GOT3 (cell line): ENCODE measurements around the gene UPP1.

Experiments
- DNase-seq: peaks from one replicate; lab custom pipeline; 2025; ENCODE audit warnings: mixed read lengths; lab: John Stamatoyannopoulos, UW

UPP1 gene

DNA sequence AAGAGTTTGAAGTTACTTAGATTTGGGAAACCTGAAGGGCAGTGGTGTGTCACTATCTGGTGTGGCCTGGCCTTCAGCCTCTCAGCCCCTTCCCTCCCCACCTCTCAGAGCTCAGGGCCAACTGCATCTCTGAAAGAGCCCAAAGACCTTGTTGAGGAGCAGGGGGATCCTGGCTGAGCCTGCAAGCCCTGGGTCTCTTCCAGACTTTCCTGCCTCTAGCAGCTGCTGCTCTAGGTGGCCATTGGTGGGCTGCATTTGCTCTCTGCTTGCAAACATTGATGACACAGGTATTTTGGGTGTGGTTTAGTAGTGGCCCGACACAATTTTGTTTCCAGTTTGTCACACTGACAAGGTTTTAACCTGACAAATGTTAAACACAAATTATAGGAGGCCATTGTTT is 3.1 kb upstream of the UPP1 start:
- no peak for DNase-seq

DNA sequence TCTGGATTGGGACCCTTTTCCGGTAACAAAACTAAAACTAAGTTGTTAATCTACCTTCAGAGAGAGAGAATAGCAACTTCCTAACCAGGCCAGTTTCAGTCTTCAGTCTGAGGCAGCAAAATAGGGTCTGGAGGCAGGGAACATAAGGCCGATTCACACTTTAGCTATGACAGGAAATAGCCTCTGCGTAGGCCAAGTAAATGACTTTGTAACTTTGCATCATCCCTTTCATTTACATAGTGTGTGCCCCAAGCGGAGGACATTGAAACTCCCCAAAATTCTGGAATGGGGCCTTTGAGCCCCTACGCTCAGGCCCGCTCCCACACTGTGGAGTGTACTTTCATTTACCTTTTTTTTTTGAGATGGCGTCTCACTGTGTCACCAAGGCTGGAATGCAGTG is 1.7 kb upstream of the UPP1 start:
- no peak for DNase-seq

DNA sequence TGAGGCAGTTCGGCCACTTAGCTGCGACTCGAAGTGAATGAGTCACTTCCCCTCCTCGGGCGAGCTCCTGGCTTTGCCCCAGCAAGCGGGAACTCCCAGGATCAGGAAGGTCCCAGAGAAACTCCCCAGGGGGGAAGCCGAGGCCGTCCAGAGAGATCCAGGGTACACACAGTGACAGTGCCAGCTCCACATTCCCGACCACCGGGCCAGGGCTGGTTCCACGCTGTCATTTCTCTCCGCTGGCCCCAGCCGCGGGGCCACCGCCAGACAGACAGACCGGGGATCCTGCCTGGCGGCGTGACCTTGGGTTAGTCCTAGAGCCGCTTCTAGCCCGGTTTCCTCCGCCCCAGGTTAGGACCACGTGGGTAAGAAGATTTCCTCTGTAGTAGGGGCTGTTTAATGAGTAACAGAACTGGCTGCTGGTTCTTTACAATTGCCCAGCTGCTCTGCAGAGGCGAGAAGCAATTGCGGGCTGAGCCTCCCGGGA is 463 bp upstream of the UPP1 start:
- peak; percentile 90 for DNase-seq

DNA sequence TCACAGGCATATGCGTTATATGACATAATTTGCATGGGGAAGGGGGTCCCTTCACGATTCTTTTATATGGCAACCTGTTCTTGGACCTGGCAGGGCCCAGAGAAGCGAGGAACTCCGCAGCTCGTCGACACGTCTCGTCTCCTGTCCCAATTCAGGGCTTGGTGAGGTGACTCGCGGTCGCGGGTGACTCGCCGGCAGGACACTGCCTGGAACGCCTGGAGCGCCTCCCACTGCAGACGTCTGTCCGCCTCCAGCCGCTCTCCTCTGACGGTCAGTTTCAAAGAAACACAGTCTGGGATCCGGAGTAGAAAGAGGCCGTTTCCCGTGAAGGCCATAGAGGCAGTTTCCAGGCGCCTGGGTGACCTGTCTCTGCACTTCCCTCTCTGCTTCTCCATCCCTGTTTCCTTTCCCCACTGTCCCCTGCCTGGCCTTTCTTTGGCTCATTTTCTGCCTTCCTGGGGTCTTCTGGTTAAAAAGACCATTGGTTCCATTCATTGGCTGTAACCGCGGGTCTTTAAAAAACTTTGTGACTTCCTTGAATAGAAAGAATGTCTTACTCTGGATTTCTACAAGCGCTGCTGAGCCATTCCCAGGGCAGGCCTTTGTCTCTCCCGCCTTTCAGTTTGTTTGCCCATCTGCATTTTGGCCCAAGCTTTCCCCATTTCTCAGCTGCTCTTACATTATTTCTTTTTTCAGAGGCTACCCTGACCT is 1.2 kb downstream of the UPP1 start:
- DNase-seq = no peak

DNA sequence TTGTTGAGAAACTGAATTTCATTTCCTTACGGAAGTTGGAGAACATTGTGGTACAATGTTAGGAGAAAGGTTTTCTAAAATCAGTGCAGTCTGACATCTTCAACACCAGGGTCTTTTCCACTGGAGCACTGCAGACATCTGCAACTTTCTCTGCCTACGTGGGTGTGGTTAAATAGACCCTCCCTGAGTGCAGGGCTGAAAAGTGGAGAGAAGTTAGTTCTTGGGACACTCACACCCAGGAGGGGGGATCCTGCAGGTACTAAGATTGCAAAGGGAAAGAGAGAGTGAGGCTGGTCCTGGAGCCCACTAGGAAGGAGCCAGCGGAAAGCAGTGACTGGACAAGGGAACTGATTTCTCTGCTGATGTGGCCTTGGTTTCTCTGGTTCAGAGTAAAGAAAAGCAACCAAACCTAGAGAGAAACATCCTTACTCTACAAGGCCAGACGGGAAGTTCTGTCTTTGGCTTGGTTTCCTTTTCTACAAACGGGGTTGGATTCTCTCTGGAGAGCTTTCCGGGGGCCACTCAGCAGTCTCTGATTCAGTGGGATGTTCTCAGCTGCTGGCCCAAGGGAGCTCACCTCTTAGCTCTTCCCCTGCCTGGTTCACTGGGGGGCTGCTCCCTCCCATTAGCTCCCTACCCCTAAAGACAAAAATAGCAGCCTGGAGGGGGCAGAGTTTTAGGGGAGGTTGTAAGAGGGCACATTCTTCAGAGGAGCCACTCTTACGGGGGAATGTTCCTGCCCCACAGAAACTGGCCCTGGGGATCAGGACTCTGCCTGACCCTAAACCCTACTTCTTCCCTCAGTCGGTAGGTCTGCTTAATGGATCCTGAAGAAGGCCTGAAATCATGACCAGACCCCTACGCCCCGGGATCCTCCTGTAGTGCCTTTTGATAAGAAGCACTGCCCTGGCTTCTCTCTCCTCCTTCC is 2.7 kb downstream of the UPP1 start:
- no peak for DNase-seq

DNA sequence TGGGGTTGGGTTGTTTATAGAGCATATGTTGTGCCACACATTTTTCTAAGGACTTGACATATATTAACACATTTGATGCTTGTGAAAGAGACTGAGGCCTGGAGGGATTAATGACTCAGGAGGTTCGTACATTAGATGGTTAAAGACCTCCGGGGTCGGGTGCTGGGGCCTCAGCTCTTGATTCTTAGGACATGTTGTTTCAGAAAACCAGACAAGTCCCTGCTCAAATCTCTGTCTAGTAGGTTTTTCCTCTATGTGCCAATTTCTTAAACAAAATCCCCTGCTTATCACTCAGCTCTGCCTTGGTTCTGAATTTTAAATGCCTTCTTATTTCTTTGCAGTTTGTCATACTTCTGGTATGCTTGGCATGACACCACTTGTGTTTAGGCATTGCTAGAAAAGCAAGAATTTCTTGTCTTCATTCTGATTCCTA is 5.8 kb downstream of the UPP1 start:
- DNase-seq = no peak

DNA sequence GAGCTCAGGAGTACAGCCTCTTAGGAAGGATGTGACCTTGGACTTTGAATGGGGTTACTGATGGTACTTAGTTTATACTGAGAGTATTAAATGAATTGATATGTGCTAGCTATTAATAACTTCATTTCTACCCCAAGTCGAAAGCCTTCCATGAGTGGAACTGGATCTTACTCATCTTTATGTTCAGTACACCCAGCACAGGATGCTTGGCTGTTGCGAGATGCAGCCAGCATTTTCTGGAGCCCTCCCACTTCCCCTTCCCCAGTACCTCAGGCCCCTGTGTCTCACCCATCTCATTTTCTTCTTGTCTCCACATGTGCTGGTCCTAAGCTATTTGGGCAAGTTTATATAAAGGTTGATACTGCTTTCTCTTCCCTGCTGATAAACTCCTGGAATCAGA is 7.2 kb downstream of the UPP1 start:
- no peak for DNase-seq

DNA sequence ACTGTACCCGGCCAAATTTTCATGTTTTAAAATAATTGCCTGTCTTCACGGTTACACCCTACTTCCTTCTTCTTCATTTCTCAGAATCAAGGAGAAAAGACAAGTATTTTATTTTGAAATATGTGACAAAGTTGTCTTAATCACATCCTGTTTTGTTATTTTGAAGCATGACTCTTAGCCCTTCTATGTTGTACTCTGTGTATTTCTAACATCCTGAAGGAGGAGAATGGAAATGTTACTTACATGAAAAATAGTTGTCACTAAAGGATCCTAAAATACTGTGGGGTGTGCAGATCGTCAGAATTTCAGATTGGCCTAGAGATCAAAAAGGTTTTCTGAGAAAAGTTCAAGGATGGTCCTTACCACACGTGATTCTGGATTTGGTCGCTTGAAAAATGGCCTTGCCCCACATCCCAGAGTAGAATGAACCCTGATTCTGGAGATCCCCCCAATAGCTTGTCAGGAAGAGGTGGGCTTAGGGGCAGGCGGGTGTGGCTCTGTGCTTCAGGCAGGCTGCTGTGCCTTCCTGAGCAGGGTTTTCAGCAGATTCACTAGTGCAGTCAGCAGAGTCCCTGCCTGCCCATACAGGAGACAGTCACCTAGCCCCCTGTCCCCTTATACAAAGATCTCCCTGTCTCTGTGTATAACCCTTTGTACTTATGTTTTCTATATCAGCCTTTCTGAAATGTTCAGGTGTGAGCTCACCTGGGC is 8.6 kb downstream of the UPP1 start:
- DNase-seq = no peak

DNA sequence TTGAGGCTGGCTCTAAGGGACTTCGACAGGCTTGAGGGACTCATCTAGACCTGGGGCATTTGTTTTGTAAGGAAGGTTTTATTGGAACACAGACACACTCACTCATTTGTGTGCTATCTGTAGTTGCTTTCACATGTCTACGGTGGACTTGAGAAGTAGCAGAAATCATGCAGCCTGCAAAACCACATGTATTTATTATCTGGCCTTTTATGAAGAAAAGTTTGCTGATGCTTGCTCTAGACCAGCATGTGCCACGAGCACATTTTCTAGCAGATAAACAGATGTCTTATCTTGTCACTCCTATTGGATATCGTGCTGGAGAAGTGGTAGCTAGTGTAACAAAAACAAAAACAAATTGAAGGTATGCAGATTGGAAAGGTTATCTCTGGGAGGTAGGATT is 9.8 kb downstream of the UPP1 start:
- no peak for DNase-seq

DNA sequence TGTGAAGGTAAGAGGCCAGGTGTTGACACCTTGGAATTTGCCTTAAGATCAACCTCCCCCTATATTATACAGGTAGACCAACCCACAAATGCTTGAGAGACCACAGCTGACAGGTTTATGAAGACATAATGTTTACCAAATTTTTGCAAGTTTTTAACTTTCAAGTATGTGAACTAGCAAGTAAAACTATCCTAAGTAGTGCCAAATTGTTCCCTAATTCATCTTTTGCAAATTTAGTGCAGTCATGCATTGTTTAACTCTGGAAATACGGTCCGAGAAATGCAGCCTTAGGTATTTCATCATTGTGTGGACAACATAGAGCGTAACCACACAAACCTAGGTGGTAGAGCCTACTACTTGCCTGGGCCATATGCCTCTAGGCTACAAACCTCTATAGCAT is 10.7 kb downstream of the UPP1 start:
- DNase-seq = no peak

DNA sequence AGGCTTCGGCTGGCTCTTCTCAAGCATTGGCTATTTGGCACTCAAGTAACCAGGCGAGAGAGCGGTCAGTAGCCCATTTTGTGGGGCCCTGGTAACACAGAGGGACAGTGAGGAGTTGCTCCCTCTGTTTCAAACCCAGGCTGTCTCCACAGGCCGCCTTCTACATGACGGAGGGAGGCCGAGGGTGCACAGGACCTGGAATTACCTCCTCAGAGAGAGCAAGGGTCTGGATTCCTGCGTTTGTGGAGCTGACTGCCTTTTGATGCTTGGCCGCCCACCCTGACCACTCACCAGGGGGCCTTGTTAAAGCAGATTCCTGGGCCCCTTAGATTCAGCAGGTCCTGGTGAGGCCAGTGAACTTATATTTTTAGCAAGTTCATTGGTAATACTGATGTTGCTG is 12.3 kb downstream of the UPP1 start:
- no peak for DNase-seq

DNA sequence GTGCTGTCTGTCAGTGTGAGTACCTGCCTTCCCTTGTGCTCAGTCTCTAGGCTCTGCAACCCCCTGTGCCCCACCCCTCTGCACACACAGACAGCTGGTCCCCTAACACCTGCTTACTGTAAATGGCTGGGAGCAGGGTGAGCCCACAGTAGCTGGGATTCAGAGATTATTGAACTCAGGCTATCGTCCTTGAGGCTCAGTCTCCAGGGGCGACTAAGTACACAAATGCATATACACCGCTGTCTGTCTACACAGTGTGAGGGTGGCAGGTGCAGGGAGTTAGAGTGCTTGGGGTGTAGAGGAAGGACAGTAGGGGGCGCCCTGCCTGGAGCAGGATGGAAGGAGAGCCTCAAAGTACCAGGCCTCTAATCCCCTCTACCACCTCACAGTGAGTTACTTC is 12.9 kb downstream of the UPP1 start:
- no peak for DNase-seq

DNA sequence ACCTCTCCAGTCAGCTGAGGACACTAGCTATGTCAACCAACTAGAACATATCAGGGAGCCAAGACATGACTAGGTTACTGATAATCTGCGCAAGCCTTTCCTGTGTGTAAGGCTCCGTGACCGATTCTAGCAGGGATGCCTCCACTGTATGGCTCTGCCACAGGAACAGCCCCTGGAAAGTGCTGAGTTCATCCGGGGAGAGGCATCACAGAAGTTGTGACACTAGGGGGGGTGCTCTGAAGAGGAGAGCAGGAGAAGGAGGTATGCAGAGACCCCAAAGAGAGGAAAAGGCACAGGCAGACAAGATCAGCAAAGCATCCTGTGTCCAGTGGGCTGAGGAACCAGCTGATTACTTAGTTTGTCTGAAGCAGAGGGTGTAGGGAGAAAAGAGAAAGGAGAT is 13.5 kb downstream of the UPP1 start:
- no peak for DNase-seq

DNA sequence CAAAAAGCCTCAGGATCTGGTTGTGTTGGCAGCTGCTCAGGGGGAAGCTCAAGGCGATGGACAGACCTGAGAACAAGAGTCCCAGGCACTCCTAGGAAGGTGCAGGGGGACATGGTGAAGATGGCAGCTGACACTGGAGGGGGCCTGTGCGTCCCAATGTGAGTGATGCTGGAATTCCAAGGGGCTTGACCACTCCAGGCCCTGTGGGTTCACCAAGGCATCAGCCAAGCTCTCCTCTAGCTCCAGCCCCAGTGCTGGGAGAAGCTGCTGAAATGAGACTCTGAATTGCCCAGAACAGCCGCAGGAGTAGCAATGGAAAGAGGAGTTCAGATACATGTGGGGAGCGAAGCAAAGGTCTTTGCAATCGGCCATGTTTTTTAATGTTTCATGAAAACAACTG is 16.0 kb downstream of the UPP1 start:
- no peak for DNase-seq

DNA sequence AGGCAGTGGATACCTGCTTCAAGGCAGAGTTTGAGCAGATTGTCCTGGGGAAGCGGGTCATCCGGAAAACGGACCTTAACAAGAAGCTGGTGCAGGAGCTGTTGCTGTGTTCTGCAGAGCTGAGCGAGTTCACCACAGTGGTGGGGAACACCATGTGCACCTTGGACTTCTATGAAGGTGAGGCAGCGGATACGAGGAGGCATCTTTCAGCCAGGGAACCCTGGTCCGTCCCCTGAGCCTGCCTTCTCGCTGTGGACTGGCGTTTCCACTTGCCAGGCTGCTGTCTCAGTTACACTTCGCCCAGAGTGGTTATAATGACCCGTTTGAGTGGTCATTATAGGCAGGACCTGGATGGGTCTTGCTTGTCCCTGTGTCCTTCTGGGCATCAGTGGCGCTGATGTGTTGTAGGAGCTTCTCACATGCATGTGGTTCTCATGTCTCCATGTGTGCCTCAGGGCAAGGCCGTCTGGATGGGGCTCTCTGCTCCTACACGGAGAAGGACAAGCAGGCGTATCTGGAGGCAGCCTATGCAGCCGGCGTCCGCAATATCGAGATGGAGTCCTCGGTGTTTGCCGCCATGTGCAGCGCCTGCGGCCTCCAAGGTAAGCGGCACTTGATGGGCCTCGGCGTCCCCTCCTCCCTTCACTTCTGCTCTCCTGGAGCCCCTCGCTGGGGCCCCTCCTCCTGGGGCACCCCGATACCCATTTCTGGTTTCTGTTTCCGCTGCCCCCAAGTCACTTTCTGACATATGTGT is 18.0 kb downstream of the UPP1 start:
- no peak for DNase-seq

DNA sequence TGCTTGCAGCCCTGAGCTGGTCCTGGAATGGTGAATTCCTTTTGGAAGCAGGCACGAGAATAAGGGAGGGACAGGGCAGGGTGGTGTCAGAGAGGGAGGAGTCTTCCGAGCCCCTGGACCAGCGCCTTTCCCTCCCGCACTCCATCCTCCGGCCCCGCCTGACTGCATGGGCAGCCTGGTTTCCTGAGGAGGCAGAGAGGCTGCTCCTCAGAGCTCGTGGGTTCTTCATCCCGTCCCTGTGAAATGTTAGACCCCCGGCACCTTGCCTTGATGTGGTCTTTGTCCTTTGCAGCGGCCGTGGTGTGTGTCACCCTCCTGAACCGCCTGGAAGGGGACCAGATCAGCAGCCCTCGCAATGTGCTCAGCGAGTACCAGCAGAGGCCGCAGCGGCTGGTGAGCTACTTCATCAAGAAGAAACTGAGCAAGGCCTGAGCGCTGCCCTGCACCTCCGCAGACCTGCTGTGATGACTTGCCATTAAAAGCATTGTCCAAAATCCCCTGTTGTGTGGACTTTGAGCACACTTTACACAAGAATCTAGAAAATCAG is 18.9 kb downstream of the UPP1 start:
- DNase-seq = no peak

DNA sequence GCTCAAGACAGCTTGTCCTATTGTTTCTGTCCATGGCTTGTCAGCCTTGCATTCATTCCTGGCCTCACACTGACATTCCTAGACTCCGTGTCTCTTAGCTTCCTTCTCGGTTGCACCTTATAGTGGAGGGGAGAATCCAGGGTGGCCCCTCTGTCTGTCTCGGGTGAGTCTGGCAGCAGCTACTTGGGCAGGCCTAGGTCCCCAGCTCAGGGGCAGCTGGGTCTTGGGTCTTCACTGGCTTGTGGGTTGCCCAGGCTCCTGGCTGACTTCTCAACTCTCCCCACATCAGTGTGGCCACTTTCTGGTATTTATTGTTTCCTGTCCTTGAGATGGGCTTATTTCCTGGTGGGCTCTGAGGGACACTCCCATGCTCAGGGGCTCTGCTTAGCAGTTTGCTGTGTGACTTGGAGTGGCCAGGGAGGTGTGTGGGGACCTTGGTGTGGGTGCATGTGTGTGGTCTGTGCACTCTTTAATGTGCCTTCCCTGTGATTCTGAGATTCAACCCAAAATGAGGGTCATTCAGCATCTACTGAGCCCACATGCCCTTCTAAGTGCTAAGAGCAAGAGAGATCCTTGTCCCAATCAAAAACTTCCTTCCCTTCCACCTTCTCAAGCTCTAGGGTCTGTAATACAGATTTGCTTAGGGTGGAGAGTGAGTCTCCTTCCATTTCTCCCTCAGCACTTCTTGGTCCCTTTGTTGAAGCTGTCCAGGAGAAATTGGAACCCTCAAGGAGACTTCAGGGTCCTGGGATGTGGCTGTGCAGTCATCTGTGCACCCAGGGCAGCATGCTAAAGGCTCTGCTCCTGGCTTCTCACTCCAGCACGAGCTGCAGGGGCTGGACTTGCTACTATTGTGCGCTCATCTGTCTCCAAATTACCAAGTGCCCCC is 20.1 kb downstream of the UPP1 start:
- DNase-seq = no peak

DNA sequence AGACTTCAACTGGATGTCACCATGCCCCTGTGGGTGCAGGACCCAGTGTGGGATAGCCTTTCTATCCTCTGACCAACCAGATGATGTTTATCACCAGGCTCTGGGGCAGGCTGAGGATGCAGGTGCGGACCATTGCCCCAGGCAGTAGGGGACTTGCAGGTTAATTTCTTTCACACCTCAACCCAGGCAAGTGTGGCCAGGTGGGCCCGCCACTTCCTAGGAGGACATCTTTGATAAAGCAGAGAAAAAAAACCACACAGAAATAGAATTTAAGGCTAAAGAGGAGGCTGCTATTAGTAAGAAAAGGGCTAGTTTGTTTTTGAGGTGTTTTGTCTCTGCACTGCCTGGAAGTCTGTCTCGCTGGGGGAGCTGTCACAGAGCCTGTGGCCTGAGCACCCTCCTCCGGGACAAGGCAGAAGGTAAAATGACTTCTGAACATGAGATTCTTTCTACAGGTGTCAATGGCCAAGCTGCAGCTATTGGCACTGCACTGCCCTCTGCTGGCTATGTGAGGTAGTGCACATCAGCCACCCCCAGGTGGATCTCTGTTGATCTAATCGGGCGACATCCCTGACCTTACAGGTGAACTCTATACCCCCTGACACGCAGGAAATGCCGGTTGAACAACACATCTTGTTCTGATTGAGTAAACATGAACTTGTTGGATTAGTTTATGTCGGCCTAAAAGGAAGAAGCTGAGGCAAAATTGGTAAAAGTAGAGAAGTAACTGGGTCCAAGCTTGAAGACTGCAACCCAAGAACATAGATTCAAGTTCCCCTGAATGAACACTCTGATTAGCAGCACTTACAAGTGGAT is 21.0 kb downstream of the UPP1 start:
- DNase-seq = no peak

DNA sequence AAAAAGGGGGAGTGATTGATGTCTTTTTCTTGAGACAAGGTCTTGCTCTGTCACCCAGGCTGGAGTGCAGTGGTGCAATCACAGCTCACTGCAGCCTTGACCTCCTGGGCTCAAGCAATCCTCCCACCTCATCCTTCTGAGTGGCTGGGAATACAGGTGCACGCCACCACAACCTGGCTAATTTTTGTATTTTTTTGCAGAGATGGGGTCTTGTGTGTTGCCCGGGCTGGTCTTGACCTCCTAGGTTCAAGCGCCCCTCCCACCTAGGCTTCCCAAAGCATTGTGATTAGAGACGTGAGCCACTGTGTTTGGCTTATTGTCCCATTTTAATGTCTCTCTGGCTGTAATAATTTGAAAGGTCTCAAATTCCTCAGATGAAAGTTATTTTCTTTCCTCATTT is 21.8 kb downstream of the UPP1 start:
- DNase-seq = no peak

DNA sequence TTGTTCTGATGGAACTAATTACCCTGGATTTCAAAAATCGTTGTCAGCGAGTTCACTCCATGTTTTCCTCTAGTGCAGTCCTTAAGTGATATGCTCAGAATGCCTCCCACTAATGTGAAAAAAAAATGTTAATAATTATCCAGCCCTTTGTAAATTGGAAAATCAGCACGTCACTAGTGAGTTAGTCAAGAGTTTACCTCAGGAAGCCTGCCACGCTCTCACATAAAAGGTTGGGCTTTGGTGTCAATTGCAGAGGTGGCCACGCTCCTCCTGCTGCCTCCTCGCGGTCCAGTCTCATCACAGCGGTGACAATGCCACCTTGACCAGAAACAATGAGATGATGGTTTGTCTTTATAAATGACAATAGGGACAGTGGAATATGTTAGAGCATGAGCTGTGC is 22.5 kb downstream of the UPP1 start:
- DNase-seq = no peak
